ENCODE data around the gene TMEM179.

Gene TMEM179

DNA sequence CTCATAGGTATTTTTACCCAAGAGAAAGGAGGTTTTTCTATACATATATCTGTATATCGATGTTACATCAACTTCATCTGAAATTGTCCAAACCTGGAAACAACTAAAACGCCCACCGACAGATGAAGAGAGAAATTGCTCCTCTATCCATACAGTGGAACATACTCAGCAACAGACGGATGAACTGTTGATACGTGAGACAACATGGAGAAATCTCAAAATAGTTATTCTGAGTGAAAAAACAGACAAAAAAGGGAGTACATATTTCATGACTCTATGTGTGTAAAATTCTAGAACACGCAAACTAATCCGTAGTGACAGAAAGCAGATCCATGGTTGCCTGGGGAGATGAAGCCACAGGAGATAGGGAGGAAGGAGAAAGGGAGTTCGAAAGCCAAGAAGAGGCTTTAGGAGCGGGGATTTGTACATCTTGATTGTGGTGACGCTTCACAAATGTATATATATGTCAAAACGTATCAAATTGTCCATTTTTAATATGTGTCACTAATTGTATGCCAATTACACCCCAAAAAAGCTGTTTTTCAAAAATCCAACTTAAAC is 62.6 kb downstream of the TMEM179 start:
- no peak for DNase-seq

All from NCI-H2107 (cell line).